OCI-LY1 (cell line): Measurements from ENCODE around the gene ALX1.

Experiments
- H2AFZ ChIP-seq: fragments of 200-600 bp; sonication (generic), shearing (Covaris generic); 2 replicates; pipeline ENCODE4 v1.6.0; 2014; ENCODE audit warnings: antibody characterized with exemption, mild to moderate bottlenecking, low read length
- H3F3A ChIP-seq: fragments of 200-600 bp; sonication (generic), shearing (Covaris generic); 2 replicates; pipeline ENCODE4 v1.6.0; 2014; ENCODE audit warnings: mild to moderate bottlenecking, antibody characterized with exemption, low read length, moderate library complexity; ENCODE audit not compliant: insufficient read depth
- H3K27ac ChIP-seq: fragments of 200-600 bp; sonication (generic); 2 replicates; pipeline ENCODE4 v1.5.1; 2014; ENCODE audit warnings: low read length, mixed run types, mild to moderate bottlenecking, low read depth; ENCODE audit not compliant: poor library complexity, severe bottlenecking
- H3K27me3 ChIP-seq: fragments of 200-600 bp; sonication (generic); 2 replicates; pipeline ENCODE4 v1.6.0; 2014; ENCODE audit warnings: antibody characterized with exemption, mild to moderate bottlenecking, low read length, moderate library complexity; ENCODE audit not compliant: insufficient read depth
- H3K36me3 ChIP-seq: fragments of 200-600 bp; sonication (generic); 2 replicates; pipeline ENCODE4 v1.6.1; 2014; ENCODE audit warnings: mild to moderate bottlenecking, antibody characterized with exemption, low read length, moderate library complexity, mixed read lengths; ENCODE audit not compliant: insufficient read depth
- H3K4me1 ChIP-seq: fragments of 200-600 bp; sonication (generic); 2 replicates; pipeline ENCODE4 v1.5.1; 2014; ENCODE audit warnings: mild to moderate bottlenecking, low read length, moderate library complexity; ENCODE audit not compliant: insufficient read depth, severe bottlenecking
- H3K4me2 ChIP-seq: fragments of 200-600 bp; sonication (generic), shearing (Covaris generic); 2 replicates; pipeline ENCODE4 v1.6.1; 2014; ENCODE audit warnings: low read length
- H3K4me3 ChIP-seq: fragments of 200-600 bp; sonication (generic); 2 replicates; pipeline ENCODE4 v1.5.1; 2014; ENCODE audit warnings: low read length, low read depth, mild to moderate bottlenecking, mixed read lengths; ENCODE audit not compliant: poor library complexity, severe bottlenecking
- H3K79me2 ChIP-seq: fragments of 200-600 bp; shearing (Covaris generic); 2 replicates; pipeline ENCODE4 v1.6.1; 2016; ENCODE audit warnings: mixed run types, low read length, mixed read lengths; ENCODE audit not compliant: insufficient read depth
- H3K9ac ChIP-seq: fragments of 200-600 bp; sonication (generic), shearing (Covaris generic); 2 replicates; pipeline ENCODE4 v1.6.1; 2014; ENCODE audit warnings: mild to moderate bottlenecking, low read length, mixed read lengths
- H3K9me2 ChIP-seq: fragments of 200-600 bp; sonication (generic), shearing (Covaris generic); 2 replicates; pipeline ENCODE4 v1.6.1; 2014; ENCODE audit warnings: low read depth, mild to moderate bottlenecking, low read length, mixed read lengths
- H3K9me3 ChIP-seq: fragments of 200-600 bp; shearing (Covaris generic); 2 replicates; pipeline ENCODE4 v1.6.1; 2014; ENCODE audit warnings: low read length, mixed read lengths
- H4K20me1 ChIP-seq: fragments of 200-600 bp; sonication (generic), shearing (Covaris generic); 2 replicates; pipeline ENCODE4 v1.6.0; 2016; ENCODE audit warnings: mild to moderate bottlenecking, low read length; ENCODE audit not compliant: insufficient read depth
- CTCF ChIP-seq: fragments of 200-600 bp; sonication (generic), shearing (Covaris generic); IDR thresholded peaks from 2 replicates; pipeline ENCODE4 v1.5.1; 2017; ENCODE audit warnings: mild to moderate bottlenecking, antibody characterized with exemption, low read length, moderate library complexity, mixed read lengths
- EZH2 ChIP-seq: fragments of 200-600 bp; sonication (generic), shearing (Covaris generic); IDR thresholded peaks from 2 replicates; pipeline ENCODE4 v1.8.0; 2017; ENCODE audit warnings: borderline replicate concordance, mixed run types, mild to moderate bottlenecking, antibody characterized with exemption, low read length, moderate library complexity, mixed read lengths

Gene ALX1

GRCh38 chr12:85348779-85349178, 68.8 kb downstream of the ALX1 start:
- H3K4me3 ChIP-seq, result no peak overlapping the region

GRCh38 chr12:85350356-85350755, 70.3 kb downstream of the ALX1 start:
- H3K4me3 ChIP-seq, result no peak overlapping the region
- no peak overlapping the region for H3K27ac ChIP-seq
- no peaks in the 10 kb centered on the region for H3K79me2 ChIP-seq
- TF ChIP-seq EZH2 (no peak), CTCF (no peak)
- H3K9me3 ChIP-seq, result no peaks in the 10 kb centered on the region
- H3K4me2 ChIP-seq, result no peak overlapping the region
- H3K27me3 ChIP-seq, result no peaks in the 10 kb centered on the region
- H3K36me3 ChIP-seq, result no peaks in the 10 kb centered on the region
- H4K20me1 ChIP-seq, result no peaks in the 10 kb centered on the region
- H3K9ac ChIP-seq, result no peak overlapping the region
- H3K9me2 ChIP-seq, result no peaks in the 10 kb centered on the region
- no peaks in the 10 kb centered on the region for H3F3A ChIP-seq
- H2AFZ ChIP-seq, result no peak overlapping the region
- no peaks in the 10 kb centered on the region for H3K4me1 ChIP-seq

More at GRCh38 chr12:85348779-85349178, 68.8 kb downstream of the ALX1 start:
- Histone ChIP-seq H3K9ac (no peak overlapping the region), H3F3A (no peaks in the 10 kb centered on the region), H3K27ac (no peak overlapping the region), H3K27me3 (no peaks in the 10 kb centered on the region), H4K20me1 (no peaks in the 10 kb centered on the region), H2AFZ (no peak overlapping the region), H3K4me1 (no peaks in the 10 kb centered on the region), H3K9me2 (no peaks in the 10 kb centered on the region), H3K9me3 (no peaks in the 10 kb centered on the region), H3K4me2 (no peak overlapping the region), H3K79me2 (no peaks in the 10 kb centered on the region), H3K36me3 (no peaks in the 10 kb centered on the region)
- TF ChIP-seq EZH2, result no peak
- TF ChIP-seq CTCF, result no peak
